Endodermal cell (in vitro differentiated cells): ENCODE data around the gene CBFA2T2. TPM values are rescaled to one million over a fixed set of nuclear protein-coding genes. Genes with fewer than 3 reads are reported as not detected.
"Not testable (repeated sequence)": the region's sequence is repeated elsewhere in the genome, so short reads cannot be mapped to it uniquely, and the experiment has no call there.

Experiments used
- DNase-seq: peaks from one replicate; pipeline ENCODE4 v3.0.0-alpha.2; 2017
- H3K27ac ChIP-seq: 2 replicates; pipeline ENCODE4 v1.5.1; 2013; ENCODE audit warnings: mild to moderate bottlenecking, low read depth, low read length, moderate library complexity
- H3K27me3 ChIP-seq: 2 replicates; pipeline ENCODE4 v1.6.1; 2013; ENCODE audit warnings: mild to moderate bottlenecking, low read length, moderate library complexity; ENCODE audit not compliant: insufficient read depth, control insufficient read depth, poor library complexity, severe bottlenecking
- H3K36me3 ChIP-seq: 2 replicates; pipeline ENCODE4 v1.7.0; 2013; ENCODE audit warnings: mild to moderate bottlenecking, low read length, moderate library complexity; ENCODE audit not compliant: control insufficient read depth, insufficient read depth
- H3K4me1 ChIP-seq: one replicate; pipeline ENCODE4 v1.7.0; 2013; ENCODE audit warnings: low read length; ENCODE audit not compliant: control insufficient read depth, insufficient read depth
- H3K4me3 ChIP-seq: 2 replicates; pipeline ENCODE4 v1.5.1; 2013; ENCODE audit warnings: mild to moderate bottlenecking, low read length, moderate library complexity
- H3K9ac ChIP-seq: 2 replicates; pipeline ENCODE4 v1.6.1; 2013; ENCODE audit warnings: mild to moderate bottlenecking, low read length, moderate library complexity; ENCODE audit not compliant: poor library complexity, severe bottlenecking; ENCODE audit errors: extremely low read depth
- H3K9me3 ChIP-seq: 2 replicates; pipeline ENCODE4 v1.6.1; 2013; ENCODE audit warnings: mild to moderate bottlenecking, low read length, moderate library complexity; ENCODE audit not compliant: control insufficient read depth
- H3K27ac Mint-ChIP-seq: 2 replicates; pipeline ENCODE4 v1.8.0; 2020; ENCODE audit warnings: mixed read lengths
- H3K27me3 Mint-ChIP-seq: 2 replicates; pipeline ENCODE4 v1.8.0; 2021; ENCODE audit warnings: mild to moderate bottlenecking, mixed read lengths; ENCODE audit not compliant: insufficient read depth
- H3K36me3 Mint-ChIP-seq: 2 replicates; pipeline ENCODE4 v1.8.0; 2020; ENCODE audit warnings: low read depth, mixed read lengths
- H3K4me1 Mint-ChIP-seq: 2 replicates; pipeline ENCODE4 v1.8.0; 2020; ENCODE audit warnings: mixed read lengths
- H3K4me3 Mint-ChIP-seq: 2 replicates; pipeline ENCODE4 v1.8.0; 2020; ENCODE audit warnings: mild to moderate bottlenecking, moderate library complexity, mixed read lengths
- H3K9me3 Mint-ChIP-seq: 2 replicates; pipeline ENCODE4 v1.8.0; 2020; ENCODE audit warnings: mild to moderate bottlenecking, mixed read lengths
- CTCF ChIP-seq: fragments of 200-600 bp; sonication (generic); conservative IDR thresholded peaks from 2 replicates; pipeline ENCODE4 v1.5.0; 2021; ENCODE audit warnings: antibody characterized with exemption, mild to moderate bottlenecking
- WGBS, 2 experiments: methylation state at CpG; one replicate each; pipeline versions ENCODE4 v1.1.5 to v1.1.7; 2013; ENCODE audit warnings: missing lambda C conversion rate in 2 of 2, mixed read lengths in 1 of 2; ENCODE audit not compliant: insufficient coverage in 1 of 2, insufficient read length in 1 of 2; 5-methylcytosine and 5-hydroxymethylcytosine counted together
- total RNA-seq, 2 donors: library from RNA; stranded (reverse); fragmentation: NEBNext Ultra II Directional in 1 of 2; extraction: Animal tissue kit (Norgen Biotek cat#: 25700) in 1 of 2; gene quantifications; 2 replicates in 1 of 2; 3 replicates in 1 of 2; pipeline ENCODE4 v1.2.1, GENCODE V29; 2021

Gene CBFA2T2
- total RNA-seq, 2 donors from 2014 or later: 26.8 to 32.7 TPM

- H3K27ac Mint-ChIP-seq: no peak overlapping the region
- H3K9me3 Mint-ChIP-seq: no peaks in the 10 kb centered on the region
- no peak overlapping the region for H3K4me3 Mint-ChIP-seq
- peaks cover 11% of the 10 kb centered on the region for H3K4me1 Mint-ChIP-seq
- no peak for DNase-seq
- Histone ChIP-seq H3K4me3 (no peak overlapping the region), H3K36me3 (no peaks in the 10 kb centered on the region), H3K4me1 (no peaks in the 10 kb centered on the region), H3K9me3 (no peaks in the 10 kb centered on the region), H3K9ac (no peak overlapping the region), H3K27ac (no peak overlapping the region), H3K27me3 (no peaks in the 10 kb centered on the region)
- H3K36me3 Mint-ChIP-seq: peaks cover 1% of the 10 kb centered on the region
- no peak for TF ChIP-seq CTCF
- 94 to 100% methylated on average over 1 to 2 of the region's 3 CpGs for WGBS, 2 experiments
- H3K27me3 Mint-ChIP-seq: no peaks in the 10 kb centered on the region
These were observed 95.1 kb downstream of the CBFA2T2 start for GRCh38 chr20:33584976-33585375.

DNA sequence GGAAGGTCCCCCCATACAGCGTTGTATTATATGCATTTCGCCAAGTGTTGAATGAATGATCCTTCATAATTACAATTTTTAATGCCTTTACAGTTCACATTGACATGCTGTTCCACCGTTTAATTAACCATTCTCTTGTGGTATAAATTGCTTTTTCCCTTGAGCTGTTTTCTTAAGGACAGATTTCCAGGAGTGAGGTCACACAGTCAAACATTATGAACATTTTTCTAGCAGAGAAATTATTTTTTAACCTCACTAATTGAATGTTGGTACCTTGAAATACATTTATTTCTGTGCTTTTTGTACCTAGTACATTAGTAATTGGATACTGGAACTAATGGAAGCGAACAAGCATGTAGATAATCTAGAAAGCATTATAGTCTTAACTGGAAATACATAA lies 95.5 kb downstream of the CBFA2T2 start:
- Mint-ChIP-seq H3K36me3 (peaks cover 1% of the 10 kb centered on the region), H3K4me3 (no peak overlapping the region), H3K9me3 (no peaks in the 10 kb centered on the region), H3K27ac (peak overlapping the region; percentile 27), H3K27me3 (no peaks in the 10 kb centered on the region), H3K4me1 (peaks cover 11% of the 10 kb centered on the region)
- Histone ChIP-seq H3K4me3 (no peak overlapping the region), H3K36me3 (no peaks in the 10 kb centered on the region), H3K9ac (no peak overlapping the region), H3K27me3 (no peaks in the 10 kb centered on the region), H3K4me1 (no peaks in the 10 kb centered on the region), H3K27ac (no peak overlapping the region), H3K9me3 (no peaks in the 10 kb centered on the region)
- no peak for TF ChIP-seq CTCF
- no peak for DNase-seq
- 96 to 100% methylated on average over 2 to 4 of the region's 4 CpGs for WGBS, 2 experiments

GRCh38 chr20:33589059-33589458 lies 99.2 kb downstream of the CBFA2T2 start:
- Mint-ChIP-seq H3K36me3 (peaks cover 2% of the 10 kb centered on the region), H3K27me3 (no peaks in the 10 kb centered on the region), H3K4me1 (peaks cover 7% of the 10 kb centered on the region), H3K27ac (no peak overlapping the region), H3K9me3 (no peaks in the 10 kb centered on the region), H3K4me3 (no peak overlapping the region)
- no peak overlapping the region for H3K4me3 ChIP-seq
- no peak for TF ChIP-seq CTCF
- H3K27ac ChIP-seq: no peak overlapping the region
- H3K9me3 ChIP-seq: no peaks in the 10 kb centered on the region
- no peaks in the 10 kb centered on the region for H3K27me3 ChIP-seq
- no peak for DNase-seq
- no peak overlapping the region for H3K9ac ChIP-seq
- no peaks in the 10 kb centered on the region for H3K4me1 ChIP-seq
- no peaks in the 10 kb centered on the region for H3K36me3 ChIP-seq

DNA sequence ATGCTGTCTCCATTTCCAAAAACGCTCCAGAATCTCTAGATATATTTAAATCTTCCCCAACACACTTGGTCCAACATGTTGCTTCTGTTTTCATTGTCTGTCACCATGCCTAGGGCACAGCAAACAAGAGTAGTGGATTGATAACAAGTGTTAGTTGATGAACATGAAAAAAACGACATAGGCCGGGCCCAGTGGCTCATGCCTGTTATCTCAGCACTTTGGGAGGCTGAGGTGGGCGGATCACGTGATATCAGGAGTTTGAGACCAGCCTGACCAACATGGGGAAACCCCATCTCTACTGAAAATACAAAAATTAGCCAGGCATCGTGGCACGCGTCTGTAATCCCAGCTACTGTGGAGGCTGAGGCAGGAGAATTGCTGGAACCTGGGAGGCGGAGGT lies 102.0 kb downstream of the CBFA2T2 start:
- H3K9ac ChIP-seq, H3K27me3 ChIP-seq, H3K4me1 ChIP-seq, H3K27ac Mint-ChIP-seq, H3K27me3 Mint-ChIP-seq, H3K4me3 ChIP-seq, H3K36me3 ChIP-seq, H3K4me3 Mint-ChIP-seq, H3K9me3 ChIP-seq, H3K9me3 Mint-ChIP-seq, H3K27ac ChIP-seq, H3K36me3 Mint-ChIP-seq, DNase-seq, H3K4me1 Mint-ChIP-seq: not testable (repeated sequence)
- WGBS, 2 experiments: 91 to 93% methylated on average over 5 to 9 of the region's 9 CpGs
